Parathyroid adenoma (tissue), 2 donors: ENCODE measurements around the gene TTC23.

Experiments
- H2AFZ ChIP-seq: fragments of 300-600 bp; sonication (generic); one replicate; pipeline ENCODE4 v1.7.0; 2017; ENCODE audit warnings: antibody characterized with exemption, mild to moderate bottlenecking
- H3K27ac ChIP-seq: fragments of 300-600 bp; sonication (generic); one replicate; pipeline ENCODE4 v1.7.0; 2017
- H3K27me3 ChIP-seq: fragments of 300-600 bp; sonication (generic); one replicate; pipeline ENCODE4 v1.7.0; 2017; ENCODE audit warnings: low read length; ENCODE audit not compliant: control insufficient read depth, insufficient read depth
- H3K36me3 ChIP-seq: fragments of 300-600 bp; sonication (generic); one replicate; pipeline ENCODE4 v1.7.0; 2017; ENCODE audit warnings: low read length; ENCODE audit not compliant: control insufficient read depth, insufficient read depth
- H3K4me1 ChIP-seq: fragments of 300-600 bp; sonication (generic); one replicate; pipeline ENCODE4 v1.7.0; 2017; ENCODE audit warnings: control low read depth
- H3K4me2 ChIP-seq: fragments of 300-600 bp; sonication (generic); one replicate; pipeline ENCODE4 v1.7.0; 2017; ENCODE audit warnings: low read length
- H3K4me3 ChIP-seq: fragments of 300-600 bp; sonication (generic); one replicate; pipeline ENCODE4 v1.7.0; 2017; ENCODE audit warnings: low read depth, low read length
- H3K79me2 ChIP-seq: fragments of 300-600 bp; sonication (generic); one replicate; pipeline ENCODE4 v1.7.0; 2017; ENCODE audit warnings: control low read depth
- H3K9ac ChIP-seq: fragments of 300-600 bp; sonication (generic); one replicate; pipeline ENCODE4 v1.7.0; 2017; ENCODE audit warnings: mild to moderate bottlenecking
- H3K9me3 ChIP-seq: fragments of 300-600 bp; sonication (generic); one replicate; pipeline ENCODE4 v1.7.0; 2017; ENCODE audit warnings: low read length; ENCODE audit not compliant: control insufficient read depth
- TF ChIP-seq, protein P1 (sequence below): fragments of 300-600 bp; sonication (generic); IDR thresholded peaks from one replicate; pipeline ENCODE4 v1.7.0; 2017; ENCODE audit warnings: antibody characterized with exemption, mild to moderate bottlenecking
- donor health status: primary hyperparathyroidism.

TTC23 gene

DNA sequence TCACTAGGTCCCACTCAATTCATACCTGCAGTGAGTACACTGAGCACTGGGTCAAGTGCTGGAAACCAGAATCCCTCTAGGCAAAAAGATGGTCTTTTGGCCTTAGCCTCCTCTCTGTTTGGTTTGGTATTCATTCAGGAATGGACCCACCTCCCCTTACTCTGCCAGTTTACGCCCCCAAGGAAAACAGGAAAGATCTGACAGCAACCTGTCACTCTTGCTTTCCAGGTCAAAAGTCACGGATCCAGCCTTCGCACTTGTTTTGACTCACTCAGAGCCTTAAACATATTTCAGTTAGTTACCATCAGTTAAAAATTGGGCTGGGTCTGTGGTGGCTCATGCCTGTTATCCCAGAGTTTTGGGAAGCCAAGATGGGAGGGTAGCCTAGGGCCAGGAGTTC, 76.4 kb downstream of the TTC23 start:
- peaks cover 29% of the 10 kb centered on the region for H3K4me1 ChIP-seq

DNA sequence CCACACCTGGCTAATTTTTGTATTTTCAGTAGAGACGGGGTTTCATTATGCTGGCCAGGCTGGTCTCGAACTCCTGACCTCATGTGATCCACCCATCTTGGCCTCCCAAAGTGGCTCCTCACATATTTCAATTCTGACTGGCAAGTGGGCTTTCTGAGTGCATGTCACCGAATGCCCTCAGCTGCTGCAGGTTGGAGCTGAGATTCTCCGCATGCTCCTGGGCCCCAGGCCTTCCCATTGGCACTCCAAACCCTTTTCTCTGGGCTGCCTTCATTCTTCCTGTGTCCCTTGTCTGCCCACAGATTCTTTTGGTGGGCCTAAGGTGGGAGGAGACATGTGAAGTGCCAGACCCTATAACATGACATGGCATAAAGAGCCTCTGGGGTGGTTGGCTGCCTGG, 77.2 kb downstream of the TTC23 start:
- Histone ChIP-seq H3K4me1 (peaks cover 33% of the 10 kb centered on the region), H3K79me2 (no peaks in the 10 kb centered on the region)

More for the DNA sequence above, 76.4 kb downstream of the TTC23 start:
- no peak overlapping the region for H3K9ac ChIP-seq
- TF ChIP-seq, protein P1, sequence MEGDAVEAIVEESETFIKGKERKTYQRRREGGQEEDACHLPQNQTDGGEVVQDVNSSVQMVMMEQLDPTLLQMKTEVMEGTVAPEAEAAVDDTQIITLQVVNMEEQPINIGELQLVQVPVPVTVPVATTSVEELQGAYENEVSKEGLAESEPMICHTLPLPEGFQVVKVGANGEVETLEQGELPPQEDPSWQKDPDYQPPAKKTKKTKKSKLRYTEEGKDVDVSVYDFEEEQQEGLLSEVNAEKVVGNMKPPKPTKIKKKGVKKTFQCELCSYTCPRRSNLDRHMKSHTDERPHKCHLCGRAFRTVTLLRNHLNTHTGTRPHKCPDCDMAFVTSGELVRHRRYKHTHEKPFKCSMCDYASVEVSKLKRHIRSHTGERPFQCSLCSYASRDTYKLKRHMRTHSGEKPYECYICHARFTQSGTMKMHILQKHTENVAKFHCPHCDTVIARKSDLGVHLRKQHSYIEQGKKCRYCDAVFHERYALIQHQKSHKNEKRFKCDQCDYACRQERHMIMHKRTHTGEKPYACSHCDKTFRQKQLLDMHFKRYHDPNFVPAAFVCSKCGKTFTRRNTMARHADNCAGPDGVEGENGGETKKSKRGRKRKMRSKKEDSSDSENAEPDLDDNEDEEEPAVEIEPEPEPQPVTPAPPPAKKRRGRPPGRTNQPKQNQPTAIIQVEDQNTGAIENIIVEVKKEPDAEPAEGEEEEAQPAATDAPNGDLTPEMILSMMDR = no peak
- no peaks in the 10 kb centered on the region for H3K9me3 ChIP-seq
- H3K79me2 ChIP-seq = no peaks in the 10 kb centered on the region
- no peak overlapping the region for H3K4me2 ChIP-seq
- no peak overlapping the region for H3K27ac ChIP-seq
- H3K4me3 ChIP-seq = no peak overlapping the region
- no peaks in the 10 kb centered on the region for H3K27me3 ChIP-seq
- no peak overlapping the region for H2AFZ ChIP-seq
- H3K36me3 ChIP-seq = no peaks in the 10 kb centered on the region

DNA sequence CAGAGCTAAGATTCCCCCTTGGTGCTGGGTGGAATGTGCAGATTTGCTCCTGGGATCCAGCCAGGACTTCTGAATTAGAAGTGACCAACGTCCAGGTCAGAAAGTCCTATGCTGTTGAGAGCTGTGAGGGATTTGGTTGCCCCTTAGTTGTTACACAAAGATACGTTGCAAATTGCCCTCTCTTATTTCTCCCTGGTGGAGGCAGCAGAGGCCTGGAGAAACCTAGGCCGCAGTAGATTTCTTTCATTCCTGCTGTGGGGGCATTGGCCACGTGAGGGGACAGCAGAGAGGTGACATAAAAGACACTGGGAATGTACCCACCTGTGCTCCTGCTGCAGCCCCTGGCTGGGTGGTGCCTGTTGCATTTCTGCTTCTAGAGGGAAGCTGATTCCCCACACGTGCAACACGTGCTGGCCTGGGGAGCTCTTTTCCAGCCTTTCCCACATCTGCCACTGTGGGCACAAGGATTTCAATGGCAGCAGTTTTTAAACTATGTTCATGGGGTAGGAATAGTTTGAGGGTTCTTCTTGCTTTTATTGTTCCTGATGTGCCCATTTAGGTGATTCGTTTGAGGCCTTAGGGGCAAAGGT, 78.8 kb downstream of the TTC23 start:
- no peak overlapping the region for H3K9ac ChIP-seq

More for the DNA sequence above, 77.2 kb downstream of the TTC23 start:
- Histone ChIP-seq H3K4me2 (no peak overlapping the region), H3K9ac (no peak overlapping the region), H3K27ac (no peak overlapping the region), H3K4me3 (no peak overlapping the region), H2AFZ (no peak overlapping the region), H3K27me3 (no peaks in the 10 kb centered on the region), H3K9me3 (no peaks in the 10 kb centered on the region), H3K36me3 (no peaks in the 10 kb centered on the region)
- TF ChIP-seq, protein P1 = no peak

DNA sequence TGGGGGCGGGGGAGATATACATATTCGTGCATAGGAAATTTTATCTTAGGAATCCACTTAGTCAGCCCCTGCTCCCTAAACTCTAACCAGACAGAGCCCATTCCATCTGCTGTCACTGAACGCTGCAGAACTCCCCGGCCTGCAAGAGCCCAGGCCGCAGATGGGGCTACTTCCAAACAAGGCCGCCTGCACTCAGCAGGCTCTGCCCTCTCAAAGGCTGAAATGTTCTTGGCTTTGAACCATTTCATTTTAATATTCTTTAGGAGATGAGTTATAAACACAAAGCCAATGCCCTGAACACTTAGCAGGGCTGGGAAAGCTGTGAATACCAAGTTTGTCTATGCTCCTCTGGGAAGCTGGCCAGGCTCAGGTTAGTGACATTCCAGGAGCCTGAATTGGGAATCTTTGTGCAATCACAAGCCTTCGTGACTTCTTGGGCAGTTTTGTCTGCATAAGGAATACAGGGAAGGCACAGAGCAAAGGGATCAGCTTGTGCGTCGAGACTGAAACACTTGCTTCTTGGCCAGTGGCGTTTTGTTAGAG, 79.5 kb downstream of the TTC23 start:
- Histone ChIP-seq H2AFZ (no peak overlapping the region), H3K27ac (no peak overlapping the region), H3K9me3 (no peaks in the 10 kb centered on the region), H3K9ac (no peak overlapping the region), H3K4me3 (no peak overlapping the region), H3K36me3 (no peaks in the 10 kb centered on the region), H3K27me3 (no peaks in the 10 kb centered on the region), H3K4me2 (no peak overlapping the region), H3K4me1 (peaks cover 21% of the 10 kb centered on the region), H3K79me2 (no peaks in the 10 kb centered on the region)
- TF ChIP-seq, protein P1 = no peak

More for the DNA sequence above, 78.8 kb downstream of the TTC23 start:
- Histone ChIP-seq H3K27ac (no peak overlapping the region), H2AFZ (no peak overlapping the region), H3K9me3 (no peaks in the 10 kb centered on the region), H3K36me3 (no peaks in the 10 kb centered on the region), H3K79me2 (no peaks in the 10 kb centered on the region), H3K4me1 (peaks cover 27% of the 10 kb centered on the region), H3K27me3 (no peaks in the 10 kb centered on the region), H3K4me2 (no peak overlapping the region), H3K4me3 (no peak overlapping the region)
- TF ChIP-seq, protein P1 = no peak
